Non-pigmented ciliary epithelial cell (primary cell): ENCODE results near the gene KAT5.
"Not testable (repeated sequence)": the region's sequence is repeated elsewhere in the genome, so short reads cannot be mapped to it uniquely, and the experiment has no call there.

Experiments
- DNase-seq: peaks from one replicate; pipeline ENCODE4 v3.0.0-alpha.2; 2010; ENCODE audit warnings: low read depth

Gene KAT5

DNA sequence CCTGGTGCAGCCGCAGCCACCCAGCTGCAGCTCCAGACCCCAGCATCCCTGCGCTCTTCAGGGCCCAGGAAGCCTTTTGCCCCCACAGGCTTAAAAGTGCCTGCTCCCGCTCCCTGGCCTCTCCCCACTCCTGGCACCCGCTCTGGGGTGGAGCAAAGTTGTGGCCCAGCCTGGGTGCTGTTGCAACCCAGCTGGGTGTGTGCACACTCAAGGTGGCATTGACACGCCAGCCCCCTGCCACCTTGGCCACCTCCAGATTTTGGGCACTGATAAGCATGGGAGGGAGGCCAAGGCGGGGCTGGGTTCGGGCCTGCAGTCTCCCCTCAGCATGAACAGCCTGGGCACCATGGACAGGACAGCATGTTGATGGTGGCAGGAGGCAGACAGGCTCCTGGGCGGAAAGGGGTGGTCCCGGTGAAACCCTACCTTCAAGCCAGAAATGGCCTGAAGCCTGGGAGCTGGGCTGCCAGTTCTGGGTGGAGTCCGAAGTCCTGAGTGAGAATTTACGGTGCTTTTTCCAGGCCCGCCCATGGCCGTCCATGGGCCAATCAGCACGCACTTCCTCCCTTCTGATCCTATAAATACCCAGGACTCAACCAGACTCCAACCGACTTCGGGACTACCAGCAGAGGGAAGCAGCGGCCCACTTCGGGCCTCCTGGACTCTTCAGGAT, 32.1 kb downstream of the KAT5 start:
- DNase-seq: no peak

DNA sequence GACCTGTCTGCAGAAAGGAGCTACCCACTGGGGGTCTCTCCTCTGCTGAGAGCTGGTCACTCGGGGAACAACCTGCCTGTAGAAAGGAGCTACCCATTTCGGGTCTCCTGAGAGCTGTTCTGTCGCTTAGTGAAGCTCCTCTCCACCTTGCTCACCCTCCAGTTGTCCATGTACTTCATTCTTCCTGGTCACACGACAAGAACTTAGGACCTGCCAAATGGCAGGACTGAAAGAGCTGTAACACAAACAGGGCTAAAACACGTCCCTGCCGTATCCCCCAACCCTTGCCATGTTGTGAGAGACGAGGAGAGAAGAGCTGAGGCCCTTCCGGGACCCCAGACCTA, 32.6 kb downstream of the KAT5 start:
- DNase-seq: no peak

DNA sequence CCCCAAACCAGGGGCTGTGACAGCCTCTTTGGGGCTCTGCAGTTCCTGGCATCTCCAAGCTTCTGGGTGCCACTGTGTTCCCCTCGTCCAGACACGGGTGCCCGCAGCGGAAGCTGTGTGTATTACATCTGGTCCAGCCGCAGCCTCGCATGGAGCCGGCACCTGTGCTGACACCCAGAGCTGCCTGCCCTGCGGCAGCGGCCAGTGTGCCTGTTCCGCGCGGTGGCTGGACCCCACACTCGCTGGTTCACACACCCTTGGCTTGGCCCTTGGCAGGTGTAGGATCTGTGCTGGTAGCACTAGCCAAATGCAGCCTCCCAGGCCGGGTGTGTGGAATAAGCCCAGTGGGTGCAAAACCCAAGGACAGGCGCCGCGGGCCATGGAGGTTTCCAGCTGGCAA, 33.0 kb downstream of the KAT5 start:
- DNase-seq: no peak

DNA sequence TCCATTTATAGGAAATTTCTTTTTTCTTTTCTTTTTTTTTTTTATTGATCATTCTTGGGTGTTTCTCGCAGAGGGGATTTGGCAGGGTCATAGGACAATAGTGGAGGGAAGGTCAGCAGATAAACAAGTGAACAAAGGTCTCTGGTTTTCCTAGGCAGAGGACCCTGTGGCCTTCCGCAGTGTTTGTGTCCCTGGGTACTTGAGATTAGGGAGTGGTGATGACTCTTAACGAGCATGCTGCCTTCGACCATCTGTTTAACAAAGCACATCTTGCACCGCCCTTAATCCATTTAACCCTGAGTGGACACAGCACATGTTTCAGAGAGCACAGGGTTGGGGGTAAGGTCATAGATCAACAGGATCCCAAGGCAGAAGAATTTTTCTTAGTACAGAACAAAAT, 50.1 kb downstream of the KAT5 start:
- DNase-seq: not testable (repeated sequence)

DNA sequence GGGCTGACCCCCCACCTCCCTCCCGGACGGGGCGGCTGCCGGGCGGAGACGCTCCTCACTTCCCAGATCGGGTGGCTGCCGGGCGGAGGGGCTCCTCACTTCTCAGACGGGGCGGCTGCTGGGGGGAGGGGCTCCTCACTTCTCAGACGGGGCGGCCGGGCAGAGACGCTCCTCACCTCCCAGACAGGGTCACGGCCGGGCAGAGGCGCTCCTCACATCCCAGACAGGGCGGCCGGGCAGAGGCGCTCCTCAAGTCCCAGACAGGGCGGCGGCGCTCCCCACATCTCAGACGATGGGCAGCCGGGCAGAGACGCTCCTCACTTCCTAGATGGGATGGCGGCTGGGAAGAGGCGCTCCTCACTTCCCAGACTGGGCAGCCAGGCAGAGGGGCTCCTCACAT, 50.8 kb downstream of the KAT5 start:
- not testable (repeated sequence) for DNase-seq

DNA sequence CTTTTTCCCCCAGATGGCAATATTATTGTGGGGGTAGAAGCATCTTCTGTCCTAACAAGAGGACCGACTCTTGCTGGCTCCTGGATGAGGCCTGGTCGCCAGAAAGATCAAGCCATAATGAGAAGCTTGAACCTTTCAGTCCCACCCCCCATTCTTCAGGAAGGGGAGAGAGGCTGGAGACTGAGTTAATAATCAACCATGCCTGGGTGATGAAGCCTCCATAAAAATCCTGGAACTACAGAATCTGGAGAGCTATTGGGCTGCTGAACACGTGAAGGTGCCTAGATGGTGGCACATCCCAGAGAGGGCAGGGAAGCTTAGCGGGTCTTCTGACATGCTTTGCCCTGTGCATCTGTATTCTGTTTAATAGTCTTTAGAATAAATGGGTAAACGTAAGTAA, 52.4 kb downstream of the KAT5 start:
- DNase-seq: no peak

DNA sequence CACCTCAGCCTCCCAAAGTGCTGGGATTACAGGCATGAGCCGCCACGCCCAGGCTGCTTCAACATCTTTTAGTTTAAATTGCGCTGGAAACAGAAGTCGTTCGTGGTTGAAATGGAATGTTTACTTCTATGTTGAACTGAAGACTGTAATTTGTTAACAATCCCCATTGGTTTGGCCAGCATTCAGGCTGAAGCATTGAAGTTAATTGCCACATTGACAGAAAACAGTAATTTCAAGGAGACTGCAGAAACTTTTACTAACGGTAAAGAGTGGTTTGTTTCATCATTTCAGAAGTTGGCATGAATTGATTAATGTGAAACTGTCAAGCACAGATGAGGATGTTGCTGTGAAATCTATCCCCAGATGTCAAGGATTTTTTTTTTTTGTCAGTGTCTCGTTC, 54.5 kb downstream of the KAT5 start:
- DNase-seq: no peak

DNA sequence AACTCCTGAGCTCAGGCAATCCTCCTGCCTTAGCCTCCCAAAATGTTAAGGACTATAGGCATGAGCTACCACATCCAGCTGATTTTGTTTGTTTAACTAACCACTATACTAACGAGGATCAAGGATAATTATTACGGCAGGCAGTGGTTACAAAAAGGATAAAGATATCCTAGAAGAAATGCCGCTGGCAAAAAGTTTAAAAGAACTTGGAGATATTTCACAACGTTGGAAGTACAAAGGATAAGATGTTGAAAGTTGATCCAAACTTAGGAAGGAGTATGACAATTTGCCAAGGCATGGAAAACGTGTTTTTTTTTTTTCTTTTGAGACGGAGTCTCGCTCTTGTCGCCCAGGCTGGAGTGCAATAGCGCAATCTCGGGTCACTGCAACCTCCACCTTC, 55.4 kb downstream of the KAT5 start:
- DNase-seq: no peak

DNA sequence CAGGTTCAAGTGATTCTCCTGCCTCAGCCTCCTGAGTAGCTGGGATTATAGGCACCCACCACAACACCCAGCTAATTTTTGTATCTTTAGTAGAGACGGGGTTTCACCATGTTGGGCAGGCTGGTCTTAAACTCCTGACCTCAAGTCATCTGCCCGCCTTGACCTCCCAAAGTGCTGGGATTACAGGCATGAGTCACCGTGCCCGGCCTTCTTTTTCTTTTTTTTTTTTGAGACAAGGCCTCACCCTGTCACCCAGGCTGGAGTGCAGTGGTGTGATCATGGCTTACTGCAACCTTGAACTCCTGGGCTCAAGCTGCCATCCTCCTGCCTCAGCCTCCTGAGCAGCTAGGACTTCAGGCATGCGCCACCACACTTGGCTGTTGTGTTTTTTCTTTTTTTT, 55.8 kb downstream of the KAT5 start:
- not testable (repeated sequence) for DNase-seq
